K562 (cell line): ENCODE results near the gene MDK. TPM values are rescaled to one million over a fixed set of nuclear protein-coding genes. Genes with fewer than 3 reads are reported as not detected.

Experiments used
- CREM ChIP-seq: IDR thresholded peaks from 2 replicates; pipeline ENCODE4 v1.6.1; 2014; ENCODE audit warnings: antibody characterized with exemption, low read depth
- FOXP1 ChIP-seq: sonication (generic); formaldehyde crosslinking; IDR thresholded peaks from 2 replicates; pipeline ENCODE4 v1.8.0; 2022; ENCODE audit warnings: mild to moderate bottlenecking, missing genetic modification reagents
- GABPB1 ChIP-seq: sonication (generic); formaldehyde crosslinking; IDR thresholded peaks from 2 replicates; pipeline ENCODE4 v1.8.0; 2022; ENCODE audit warnings: mild to moderate bottlenecking, missing genetic modification reagents
- HNRNPLL ChIP-seq: fragments of 200-400 bp; formaldehyde crosslinking; IDR thresholded peaks from 2 replicates; pipeline ENCODE4 v1.6.1; 2017; ENCODE audit warnings: low read length, low read depth, mild to moderate bottlenecking; ENCODE audit not compliant: poor library complexity, severe bottlenecking
- KAT7 ChIP-seq: sonication (generic); formaldehyde crosslinking; IDR thresholded peaks from 2 replicates; pipeline ENCODE4 v1.8.0; 2022; ENCODE audit warnings: missing genetic modification reagents, mild to moderate bottlenecking, borderline replicate concordance
- MXI1 ChIP-seq: IDR thresholded peaks from 2 replicates; pipeline ENCODE4 v1.6.1; 2011; ENCODE audit warnings: low read depth, mild to moderate bottlenecking, improper control_type of control experiment, low read length
- NEUROD1 ChIP-seq: fragments of 150-350 bp; IDR thresholded peaks from 2 replicates; pipeline ENCODE4 v1.6.1; 2014; ENCODE audit warnings: borderline replicate concordance, low read length, low read depth; ENCODE audit not compliant: partially characterized antibody
- NFYB ChIP-seq: IDR thresholded peaks from 2 replicates; pipeline ENCODE4 v1.6.1; 2011; ENCODE audit warnings: mild to moderate bottlenecking, moderate library complexity; ENCODE audit not compliant: insufficient read length; ENCODE audit errors: extremely low read depth
- POLR2G ChIP-seq: fragments of 200-400 bp; formaldehyde crosslinking; IDR thresholded peaks from 2 replicates; pipeline ENCODE4 v1.6.1; 2017; ENCODE audit warnings: low read depth, mild to moderate bottlenecking, antibody characterized with exemption, low read length, moderate library complexity
- RB1 ChIP-seq: fragments of 450-650 bp; IDR thresholded peaks from 2 replicates; pipeline ENCODE4 v1.6.1; 2017; ENCODE audit warnings: low read depth, mild to moderate bottlenecking
- SMC3 ChIP-seq: conservative IDR thresholded peaks from 2 replicates; pipeline ENCODE4 v1.6.1; 2011; ENCODE audit warnings: low read depth, low read length, improper control_type of control experiment; ENCODE audit not compliant: insufficient read depth
- SRF ChIP-seq, 2 experiments: fragments of 250-450, 450-650 bp in 1 of 2; sonication (Bioruptor Pico) in 1 of 2; sonication (generic) in 1 of 2; formaldehyde crosslinking; IDR thresholded peaks; 2 replicates each; pipeline versions ENCODE4 v1.5.0 to v1.5.1; 2020 to 2022; ENCODE audit warnings: mild to moderate bottlenecking in 1 of 2, missing genetic modification reagents in 1 of 2
- STAG1 ChIP-seq: sonication (generic); formaldehyde crosslinking; IDR thresholded peaks from 2 replicates; pipeline ENCODE4 v1.5.0; 2020; ENCODE audit warnings: missing genetic modification reagents, borderline replicate concordance
- TEAD1 ChIP-seq, 2 experiments: fragments of 450-650 bp in 1 of 2; sonication (generic) in 1 of 2; formaldehyde crosslinking; IDR thresholded peaks; 2 replicates each; pipeline versions ENCODE4 v1.4.0 to v1.8.0; 2020 to 2022; ENCODE audit warnings: mild to moderate bottlenecking in 2 of 2, missing genetic modification reagents in 1 of 2
- TSC22D4 ChIP-seq: fragments of 450-650 bp; IDR thresholded peaks from 2 replicates; pipeline ENCODE4 v1.6.1; 2016; ENCODE audit warnings: missing genetic modification characterization, missing biosample characterization, control low read depth
- ZBTB1 ChIP-seq: sonication (generic); formaldehyde crosslinking; IDR thresholded peaks from 2 replicates; pipeline ENCODE4 v1.8.1; 2023; ENCODE audit warnings: missing genetic modification reagents, low read depth, mild to moderate bottlenecking, borderline replicate concordance
- ZNF184 ChIP-seq: sonication (generic); formaldehyde crosslinking; IDR thresholded peaks from 2 replicates; pipeline ENCODE4 v1.5.0; 2020; ENCODE audit warnings: missing genetic modification reagents
- ZNF217 ChIP-seq: sonication (generic); formaldehyde crosslinking; IDR thresholded peaks from 2 replicates; pipeline ENCODE4 v1.8.0; 2022; ENCODE audit warnings: mild to moderate bottlenecking, missing genetic modification reagents
- ZNF445 ChIP-seq: fragments of 250-450 bp; sonication (Bioruptor Pico); IDR thresholded peaks from 2 replicates; pipeline ENCODE4 v1.4.0; 2020; ENCODE audit warnings: low read depth, mild to moderate bottlenecking, moderate library complexity
- ZNF780A ChIP-seq: fragments of 250-450 bp; sonication (Bioruptor Pico); IDR thresholded peaks from 2 replicates; pipeline ENCODE4 v1.5.0; 2021; ENCODE audit warnings: mild to moderate bottlenecking
- polyA plus RNA-seq, 8 experiments: library from polyadenylated mRNA; depleted of rRNA in 4 of 8; stranded (reverse) in 5 of 8; unstranded in 3 of 8; fragments of >200 nt; fragmentation: Nextera tagmentation in 2 of 8; fragmentation: Illumina TruSeq in 1 of 8; extraction: Ambion mirVana in 2 of 8; extraction: Trizol in 1 of 8; gene quantifications; 2 replicates each; pipeline versions ENCODE4 v1.2.1 to v1.2.3, GENCODE V29; 2011 to 2014; ENCODE audit warnings: inconsistent platforms in 1 of 8, missing spikeins in 1 of 8
- total RNA-seq, 7 experiments: library from RNA; depleted of rRNA in 6 of 7; stranded (reverse); fragments of >200 nt in 6 of 7; fragmentation: Illumina TruSeq in 2 of 7; extraction: Trizol in 2 of 7; gene quantifications; 2 replicates each; pipeline versions ENCODE4 v1.2.1 to v1.2.3, GENCODE V29; 2011 to 2021; ENCODE audit warnings: low replicate concordance in 1 of 7
- TF ChIP-seq, protein P1 (sequence below): fragments of 150-350 bp; conservative IDR thresholded peaks from 2 replicates; pipeline ENCODE4 v1.6.1; 2014; ENCODE audit warnings: low read length
- TF ChIP-seq, protein P2 (sequence below): sonication (generic); formaldehyde crosslinking; IDR thresholded peaks from 2 replicates; pipeline ENCODE4 v1.8.0; 2022; ENCODE audit warnings: missing genetic modification reagents, mild to moderate bottlenecking, moderate library complexity, borderline replicate concordance

The MDK gene
- total and polyA plus RNA-seq, 9 of the 15 experiments (the other 6 are each of a cell fraction or from before 2014, with no cell fraction given), result 20.7 to 700 (median 350) TPM

GRCh38 chr11:46369458-46370152 lies 11.9 kb upstream of the MDK start (continued):
- TF ChIP-seq KAT7 (no peak), ZNF217 (no peak), NFYB (no peak), SRF (CRISPR knock-in tag; IDR thresholded peaks at IDR 0.05) (peak in 1 of 2 experiments; percentile 18; a peak in 1 of 4 replicates), POLR2G (peak; percentile 37; the same call in 1 of the 2 replicates), ZNF445 (no peak), TEAD1 (CRISPR knock-in tag; IDR thresholded peaks at IDR 0.05) (peak in 1 of 2 experiments; percentile 64; a peak in 1 of 4 replicates), ZNF780A (CRISPR knock-in tag) (no peak), SMC3 (peak; percentile 63), NEUROD1 (no peak), STAG1 (CRISPR knock-in tag) (peak; percentile 11; the same call in 1 of the 2 replicates), MXI1 (0 out of 2 replicates have a peak, but pooled peaks have one; percentile 29), RB1 (peak; percentile 62; the same call in 1 of the 2 replicates), HNRNPLL (peak; percentile 19), GABPB1 (0 out of 2 replicates have a peak, but pooled peaks have one; percentile 31), ZBTB1 (CRISPR knock-in tag) (no peak), TSC22D4 (tag) (no peak), CREM (0 out of 2 replicates have a peak, but pooled peaks have one; percentile 16), FOXP1 (CRISPR knock-in tag) (0 out of 2 replicates have a peak, but pooled peaks have one; percentile 32), ZNF184 (no peak)
- TF ChIP-seq, protein P1, sequence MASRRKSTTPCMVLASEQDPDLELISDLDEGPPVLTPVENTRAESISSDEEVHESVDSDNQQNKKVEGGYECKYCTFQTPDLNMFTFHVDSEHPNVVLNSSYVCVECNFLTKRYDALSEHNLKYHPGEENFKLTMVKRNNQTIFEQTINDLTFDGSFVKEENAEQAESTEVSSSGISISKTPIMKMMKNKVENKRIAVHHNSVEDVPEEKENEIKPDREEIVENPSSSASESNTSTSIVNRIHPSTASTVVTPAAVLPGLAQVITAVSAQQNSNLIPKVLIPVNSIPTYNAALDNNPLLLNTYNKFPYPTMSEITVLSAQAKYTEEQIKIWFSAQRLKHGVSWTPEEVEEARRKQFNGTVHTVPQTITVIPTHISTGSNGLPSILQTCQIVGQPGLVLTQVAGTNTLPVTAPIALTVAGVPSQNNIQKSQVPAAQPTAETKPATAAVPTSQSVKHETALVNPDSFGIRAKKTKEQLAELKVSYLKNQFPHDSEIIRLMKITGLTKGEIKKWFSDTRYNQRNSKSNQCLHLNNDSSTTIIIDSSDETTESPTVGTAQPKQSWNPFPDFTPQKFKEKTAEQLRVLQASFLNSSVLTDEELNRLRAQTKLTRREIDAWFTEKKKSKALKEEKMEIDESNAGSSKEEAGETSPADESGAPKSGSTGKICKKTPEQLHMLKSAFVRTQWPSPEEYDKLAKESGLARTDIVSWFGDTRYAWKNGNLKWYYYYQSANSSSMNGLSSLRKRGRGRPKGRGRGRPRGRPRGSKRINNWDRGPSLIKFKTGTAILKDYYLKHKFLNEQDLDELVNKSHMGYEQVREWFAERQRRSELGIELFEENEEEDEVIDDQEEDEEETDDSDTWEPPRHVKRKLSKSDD, result no peak
- TF ChIP-seq, protein P2, sequence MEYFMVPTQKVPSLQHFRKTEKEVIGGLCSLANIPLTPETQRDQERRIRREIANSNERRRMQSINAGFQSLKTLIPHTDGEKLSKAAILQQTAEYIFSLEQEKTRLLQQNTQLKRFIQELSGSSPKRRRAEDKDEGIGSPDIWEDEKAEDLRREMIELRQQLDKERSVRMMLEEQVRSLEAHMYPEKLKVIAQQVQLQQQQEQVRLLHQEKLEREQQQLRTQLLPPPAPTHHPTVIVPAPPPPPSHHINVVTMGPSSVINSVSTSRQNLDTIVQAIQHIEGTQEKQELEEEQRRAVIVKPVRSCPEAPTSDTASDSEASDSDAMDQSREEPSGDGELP (CRISPR knock-in tag), result peak; percentile 45; the same call in 1 of the 2 replicates
